Heart right ventricle (tissue), 16 donors: ENCODE data around the gene CAST. TPM values are rescaled to one million over a fixed set of nuclear protein-coding genes. Genes with fewer than 3 reads are reported as not detected.
A peak's percentile ranks its signal among the peaks of the same experiment; 100 is the strongest.
"Not testable (repeated sequence)": the region's sequence is repeated elsewhere in the genome, so short reads cannot be mapped to it uniquely, and the experiment has no call there.

ENCODE experiments used
- ATAC-seq, 8 donors: fragments of 200-7000 bp; cut with Tn5 transposase; one replicate each; pipeline ENCODE4 v1.9.1; 2020; ENCODE audit warnings: mild to moderate bottlenecking in 8 of 8, moderate library complexity in 8 of 8, moderate number of reproducible peaks in 1 of 8
- DNase-seq, 2 donors: peaks; one replicate each; pipeline ENCODE4 v3.0.0-alpha.2; 2020
- H3K27ac ChIP-seq, 10 donors: fragments of 200-600 bp; sonication (generic) in 2 of 10; one replicate each; pipeline versions ENCODE4 v1.5.0 to v1.8.0; 2020 to 2022; ENCODE audit warnings: mild to moderate bottlenecking in 3 of 10
- H3K27me3 ChIP-seq, 7 donors: fragments of 200-600 bp; one replicate each; pipeline ENCODE4 v1.8.0; 2021 to 2022; ENCODE audit warnings: mild to moderate bottlenecking in 2 of 7
- H3K36me3 ChIP-seq, 9 donors: fragments of 200-600 bp; sonication (generic) in 1 of 9; one replicate each; pipeline versions ENCODE4 v1.5.0 to v1.8.0; 2020 to 2022; ENCODE audit warnings: mild to moderate bottlenecking in 2 of 9
- H3K4me1 ChIP-seq, 9 donors: fragments of 200-600 bp; sonication (generic) in 1 of 9; one replicate each; pipeline versions ENCODE4 v1.5.0 to v1.8.0; 2020 to 2022; ENCODE audit warnings: mild to moderate bottlenecking in 4 of 9
- H3K4me3 ChIP-seq, 10 donors: fragments of 200-600 bp; sonication (generic) in 2 of 10; one replicate each; pipeline versions ENCODE4 v1.5.0 to v1.8.0; 2020 to 2022; ENCODE audit warnings: mild to moderate bottlenecking in 7 of 10, moderate library complexity in 2 of 10
- H3K9me3 ChIP-seq, 11 donors: fragments of 200-600 bp in 10 of 11; sonication (generic) in 2 of 11; one replicate each; pipeline versions ENCODE4 v1.5.0 to v1.8.0; 2013 to 2022; ENCODE audit warnings: mild to moderate bottlenecking in 2 of 11, control low read depth in 1 of 11, moderate library complexity in 1 of 11
- CTCF ChIP-seq, 9 donors: fragments of 200-600 bp; sonication (generic) in 2 of 9; IDR thresholded peaks; one replicate each; pipeline versions ENCODE4 v1.5.0 to v1.8.0; 2021 to 2022; ENCODE audit warnings: antibody characterized with exemption in 9 of 9, mild to moderate bottlenecking in 5 of 9, moderate library complexity in 1 of 9
- WGBS, 2 donors: extraction: QIAGEN DNeasy Blood & Tissue Kit; methylation state at CpG; one replicate each; pipeline ENCODE4 v1.1.7; 2013; ENCODE audit warnings: inconsistent platforms in 1 of 2; 5-methylcytosine and 5-hydroxymethylcytosine counted together
- intact Hi-C, 10 donors: fragments of 100-400 bp; cut with DNase I; formaldehyde crosslinking; loops; one replicate each; pipeline versions ENCODE4 v1.11.1 to v1.14.2; 2022
- polyA plus RNA-seq, 2 donors: library from polyadenylated mRNA; stranded (reverse); fragments of 200-250 nt; gene quantifications; one replicate each; pipeline ENCODE4 v1.2.3, GENCODE V29; 2013
- total RNA-seq, 10 donors: library from RNA; stranded (reverse); fragmentation: NEBNext Ultra II Directional in 3 of 10; extraction: Animal tissue kit (Norgen Biotek cat#: 25700) in 3 of 10; gene quantifications; one replicate each; pipeline versions ENCODE4 v1.2.1 to v1.2.4, GENCODE V29; 2021 to 2023
- donor health status: Arrhythmogenic right ventricular cardiomyopathy.
- donor health status: ischemic (EF 13 %, LVEDD 7.1; RV severe dilation, severe dysfunction).
- donor health status: healthy with polysubstance abuse.
- donor health status: DM: no; HTN: yes; CAD: no.
- donor health status: DM: no; HTN: no; CAD: no.
- donor health status: ischemic (EF 25% LVEDD 6.9; RV normal size, moderate dysfunction).
- donor health status: ischemic (EF 25% LVEDD 5.7; RV mildly dilated, moderate dysfunction).
- donor health status: healthy.
- donor health status: DM: yes; HTN: yes; CAD: no.
- donor health status: Ischemic cardiomyopathy.
- donor health status: ischemic (EF 35%, LVEDD 5.7; RV mildly dilated, moderate dysfunction).
- donor health status: nonischemic (EF 11% LVEDD 7.7; RV severe dilation, severe dysfunction).
- donor health status: DM: yes; HTN: yes; CAD: no.
- donor health status: PGD.
- donor health status: ischemic (EF 29% LVEDD 5.4; RV normal size, mild dysfunction).
- donor health status: nonischemic (EF 23%, LVEDD 6.1; RV moderate dilation, normal function).

The CAST gene
- total and polyA plus RNA-seq, 12 donors, result 174 to 783 (median 488) TPM

GRCh38 chr5:96741891-96742309 lies 79.7 kb downstream of the CAST start:
- Histone ChIP-seq H3K27ac (peak overlapping the region; percentile 56 to 90 (median 74)), H3K4me1 (peaks cover 9 to 63% (median 41%) of the 10 kb centered on the region in 9 donors), H3K27me3 (no peaks in the 10 kb centered on the region), H3K36me3 (peaks cover 0 to 100% (median 61%) of the 10 kb centered on the region in 9 donors), H3K9me3 (no peaks in the 10 kb centered on the region), H3K4me3 (peak overlapping the region in 5 of 10 donors; percentile 12 to 25 (median 18))
- 12 to 22% methylated on average over 3 of the region's 3 CpGs for WGBS, 2 donors
- TF ChIP-seq CTCF (IDR thresholded peaks at IDR 0.05), result peak in 1 of 9 donors; percentile 9
- ATAC-seq (peak; percentile 71 to 94 (median 92)), DNase-seq (peak in 1 of 2 donors; percentile 60)
- intact Hi-C loops, result loop anchor here in 5 of 10 donors (5.0 to 10.0 kb wide), 5 partner anchors 35 to 397 kb away; partner anchors contain the start of gene CAST (in 2 of the 5)

- ATAC-seq, result peak in 3 of 8 donors; percentile 26 to 43 (median 28)
- H3K4me1 ChIP-seq, result peaks cover 9 to 66% (median 41%) of the 10 kb centered on the region in 9 donors
Observed at GRCh38 chr5:96742538-96742937, 80.4 kb downstream of the CAST start.

GRCh38 chr5:96743065-96743768 lies 81.0 kb downstream of the CAST start:
- intact Hi-C loops, result loop anchor here in 5 of 10 donors (5.0 to 10.0 kb wide), 5 partner anchors 36 to 398 kb away; partner anchors contain the start of gene CAST (in 2 of the 5)
- Histone ChIP-seq H3K4me3 (peak overlapping the region in 7 of 10 donors; percentile 5 to 25 (median 18)), H3K27ac (peak overlapping the region; percentile 38 to 90 (median 74)), H3K27me3 (no peaks in the 10 kb centered on the region), H3K4me1 (peaks cover 9 to 72% (median 44%) of the 10 kb centered on the region in 9 donors), H3K36me3 (peaks cover 0 to 100% (median 57%) of the 10 kb centered on the region in 9 donors), H3K9me3 (no peaks in the 10 kb centered on the region)
- WGBS, 2 donors, result 42 to 45% methylated on average over 11 of the region's 11 CpGs
- DNase-seq (peak; percentile 44 to 52), ATAC-seq (peak in 7 of 8 donors; percentile 57 to 80 (median 74))
- no peak for TF ChIP-seq CTCF (IDR thresholded peaks at IDR 0.05)

More at GRCh38 chr5:96742538-96742937, 80.4 kb downstream of the CAST start:
- DNase-seq, result no peak
- no peak for TF ChIP-seq CTCF (IDR thresholded peaks at IDR 0.05)
- intact Hi-C loops, result loop anchor here in 5 of 10 donors (5.0 to 10.0 kb wide), 5 partner anchors 35 to 398 kb away; partner anchors contain the start of gene CAST (in 2 of the 5)
- WGBS, 2 donors, result 47 to 55% methylated on average over 9 of the region's 9 CpGs
- no peaks in the 10 kb centered on the region for H3K27me3 ChIP-seq
- H3K36me3 ChIP-seq, result peaks cover 0 to 100% (median 61%) of the 10 kb centered on the region in 9 donors
- peak overlapping the region in 7 of 10 donors; percentile 5 to 25 (median 18) for H3K4me3 ChIP-seq
- no peaks in the 10 kb centered on the region for H3K9me3 ChIP-seq
- H3K27ac ChIP-seq, result peak overlapping the region; percentile 38 to 90 (median 74)

GRCh38 chr5:96743805-96744204 lies 81.6 kb downstream of the CAST start:
- Histone ChIP-seq H3K4me1 (peaks cover 9 to 77% (median 50%) of the 10 kb centered on the region in 9 donors), H3K27me3 (no peaks in the 10 kb centered on the region), H3K36me3 (peaks cover 0 to 100% (median 57%) of the 10 kb centered on the region in 9 donors), H3K27ac (peak overlapping the region; percentile 38 to 90 (median 74)), H3K4me3 (peak overlapping the region in 6 of 10 donors; percentile 3 to 25 (median 18)), H3K9me3 (no peaks in the 10 kb centered on the region)
- DNase-seq, result no peak
- peak in 1 of 8 donors; percentile 3 for ATAC-seq
- intact Hi-C loops, result loop anchor here in 5 of 10 donors (5.0 to 10.0 kb wide), 5 partner anchors 37 to 399 kb away; partner anchors contain the start of gene CAST (in 2 of the 5)
- 75 to 83% methylated on average over 4 of the region's 4 CpGs for WGBS, 2 donors
- no peak for TF ChIP-seq CTCF (IDR thresholded peaks at IDR 0.05)

- 88 to 92% methylated on average over 5 of the region's 5 CpGs for WGBS, 2 donors
- peaks cover 9 to 82% (median 53%) of the 10 kb centered on the region in 9 donors for H3K4me1 ChIP-seq
- not testable (repeated sequence) for H3K9me3 ChIP-seq, H3K4me3 ChIP-seq, DNase-seq, ATAC-seq, H3K27me3 ChIP-seq
- intact Hi-C loops, result loop anchor here in 5 of 10 donors (5.0 to 10.0 kb wide), 5 partner anchors 37 to 399 kb away; partner anchors contain the start of gene CAST (in 2 of the 5)
- peaks cover 0 to 100% (median 62%) of the 10 kb centered on the region in 9 donors for H3K36me3 ChIP-seq
- peak overlapping the region in 9 of 10 donors; percentile 56 to 90 (median 80) for H3K27ac ChIP-seq
Observed at GRCh38 chr5:96744218-96744617, 82.0 kb downstream of the CAST start.
